Measurements from ENCODE around the gene GPR108.
"Not testable (repeated sequence)": the region's sequence is repeated elsewhere in the genome, so short reads cannot be mapped to it uniquely, and the experiment has no call there.

GPR108 gene

GRCh38 chr19:6737284-6737872, at the start of gene GPR108:
Gene GPR108, minus strand, starts transcription at chr19:6737580. Its CDS starts 4 bp downstream, at chr19:6737576.
- peak; percentile 98 to 99 for DNase-seq (ENCODE audit: low read depth in 2 of 2)

DNA sequence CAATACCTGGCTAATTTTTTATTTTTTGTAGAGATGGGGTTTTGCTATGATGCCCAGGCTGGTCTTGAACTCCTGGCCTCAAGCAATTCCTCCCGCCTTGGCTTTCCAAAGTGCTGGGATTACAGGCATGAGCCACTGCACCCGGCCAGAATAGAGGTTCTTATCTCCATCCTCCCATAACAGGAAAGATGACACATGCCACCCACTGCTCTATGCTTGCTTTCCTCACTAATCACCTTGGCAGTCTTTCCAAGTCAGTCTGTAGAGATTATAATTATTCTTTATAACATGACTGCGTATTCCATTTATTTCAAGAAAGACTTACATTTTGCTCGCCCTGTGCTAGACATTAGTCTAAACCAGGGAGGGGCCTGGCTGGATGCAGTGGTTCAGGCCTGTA, 41.8 kb upstream of the GPR108 start:
- no peak for DNase-seq (ENCODE audit: low read depth in 2 of 2)

DNA sequence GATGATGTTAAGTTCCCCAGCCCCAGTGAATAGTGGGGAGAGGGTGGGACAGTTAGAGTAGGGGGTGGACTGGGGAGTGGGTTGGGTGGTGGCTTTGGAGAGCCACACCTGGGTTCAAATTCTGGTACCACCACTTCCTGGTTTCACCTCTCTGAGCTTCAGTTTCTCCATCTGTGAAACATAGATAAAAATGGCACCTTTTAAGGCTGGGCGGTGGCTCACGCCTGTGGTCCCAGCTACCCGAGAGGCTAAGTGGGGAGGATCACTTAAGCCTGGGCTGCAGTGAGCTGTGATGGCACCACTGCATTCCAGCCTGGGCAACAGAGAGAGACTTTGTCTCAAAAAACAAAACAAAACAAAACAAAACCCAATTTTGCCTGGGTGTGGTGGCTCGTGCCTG, 41.0 kb upstream of the GPR108 start:
- DNase-seq (ENCODE audit: low read depth in 2 of 2), result no peak

- DNase-seq (ENCODE audit: low read depth in 2 of 2), result no peak
These were observed 40.1 kb upstream of the GPR108 start for GRCh38 chr19:6777434-6777833.

- DNase-seq (ENCODE audit: low read depth in 2 of 2), result no peak
These were observed 39.6 kb upstream of the GPR108 start for GRCh38 chr19:6776999-6777398.

GRCh38 chr19:6776045-6776444, 38.7 kb upstream of the GPR108 start:
- not testable (repeated sequence) for DNase-seq (ENCODE audit: low read depth in 2 of 2)

DNA sequence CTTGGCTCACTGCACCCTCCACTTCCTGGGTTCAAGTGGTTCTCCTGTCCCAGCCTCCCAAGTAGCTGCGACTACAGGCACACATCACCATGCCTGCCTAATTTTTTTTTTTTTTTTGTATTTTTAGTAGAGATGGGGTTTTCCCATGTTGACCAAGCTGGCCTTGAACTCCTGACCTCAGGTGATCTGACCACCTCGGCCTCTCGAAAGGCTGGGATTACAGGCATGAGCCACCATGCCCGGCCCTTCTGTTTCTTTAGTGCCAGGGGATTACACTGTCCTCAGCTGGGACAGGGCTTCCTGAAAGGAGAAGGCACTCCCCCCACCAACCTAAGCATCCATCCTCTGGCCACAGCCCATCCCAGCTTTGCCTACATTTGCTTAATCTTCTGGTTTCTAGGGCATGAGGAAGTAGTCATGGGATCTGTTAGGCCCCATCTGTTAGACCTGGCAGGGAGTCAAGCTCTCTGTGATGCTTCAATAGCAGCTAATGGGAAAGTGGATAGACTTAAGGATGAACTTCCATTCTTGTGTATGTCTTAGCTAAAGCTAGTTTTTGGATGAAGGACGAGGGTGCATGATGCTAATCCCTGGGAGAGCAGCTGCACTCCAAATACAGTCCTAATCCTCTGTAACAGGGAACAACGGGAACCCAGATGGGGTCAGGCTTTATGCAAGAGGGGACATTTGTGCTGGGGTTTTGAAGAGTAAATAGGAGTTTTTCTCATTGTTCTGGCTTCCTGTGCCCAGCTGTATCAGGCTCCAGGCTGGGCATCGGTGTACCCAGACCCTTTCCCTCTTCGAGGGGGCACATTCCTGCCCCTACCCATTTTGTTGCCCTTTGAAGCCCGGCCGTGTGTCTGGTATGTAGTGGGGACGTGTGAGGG, 37.7 kb upstream of the GPR108 start:
- DNase-seq (ENCODE audit: low read depth in 2 of 2), result no peak

- DNase-seq (ENCODE audit: low read depth in 2 of 2), result no peak
These were observed 36.0 kb upstream of the GPR108 start for GRCh38 chr19:6773323-6773931.

- no peak for DNase-seq (ENCODE audit: low read depth in 2 of 2)
These were observed 35.5 kb upstream of the GPR108 start for GRCh38 chr19:6772866-6773322.

DNA sequence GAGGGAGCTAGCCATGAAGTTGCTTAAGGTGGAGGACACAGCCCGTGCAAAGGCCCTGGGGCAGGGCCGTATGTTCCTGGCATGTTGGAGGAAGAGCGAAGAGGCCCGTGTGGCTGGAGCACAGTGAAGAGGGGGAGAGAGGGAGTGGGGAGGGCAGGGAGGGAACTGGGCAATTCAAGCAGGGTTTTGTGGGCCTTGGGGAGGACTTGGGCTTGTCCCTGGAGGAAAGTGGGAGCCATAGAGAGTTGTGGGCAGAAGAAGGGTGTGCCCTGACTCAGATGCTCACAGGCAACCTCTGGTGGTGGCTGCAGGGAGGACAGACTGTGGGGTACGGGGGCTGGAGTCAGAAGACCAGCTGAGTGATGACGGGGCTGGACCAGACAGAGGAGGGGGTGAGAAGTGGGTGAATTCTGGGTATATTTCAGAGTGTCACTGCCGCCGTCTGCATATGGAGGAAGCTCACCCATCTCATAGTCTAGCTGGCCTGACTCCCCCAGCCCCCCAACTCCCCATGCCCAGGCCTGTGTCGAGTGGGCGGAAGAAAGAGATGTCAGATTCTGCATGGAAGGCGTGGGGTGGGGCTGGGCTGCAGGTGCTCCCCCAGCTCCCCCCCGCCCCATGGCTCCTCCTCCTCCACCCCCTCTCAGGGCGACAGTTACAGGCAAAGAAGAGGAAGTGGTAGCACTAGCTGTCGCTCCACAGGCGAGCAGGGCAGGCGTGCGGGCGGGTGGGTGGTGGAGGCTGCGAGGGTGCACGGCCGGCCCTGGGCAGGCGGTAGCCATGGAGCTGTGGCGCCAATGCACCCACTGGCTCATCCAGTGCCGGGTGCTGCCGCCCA, 34.9 kb upstream of the GPR108 start, which contains the start of gene VAV1:
VAV1 (plus strand) TSS at position 681 of the 838 bp plus-strand sequence; CDS start at position 781, 100 bp downstream.
- DNase-seq (ENCODE audit: low read depth in 2 of 2), result peak; percentile 59 to 66

- not testable (repeated sequence) for DNase-seq (ENCODE audit: low read depth in 2 of 2)
These were observed 34.3 kb upstream of the GPR108 start for GRCh38 chr19:6771648-6772027.

GRCh38 chr19:6769006-6769619, 31.7 kb upstream of the GPR108 start:
- DNase-seq (ENCODE audit: low read depth in 2 of 2), result no peak

- no peak for DNase-seq (ENCODE audit: low read depth in 2 of 2)
These were observed 30.9 kb upstream of the GPR108 start for GRCh38 chr19:6768236-6768785.

- peak; percentile 85 to 88 for DNase-seq (ENCODE audit: low read depth in 2 of 2)
These were observed 30.2 kb upstream of the GPR108 start, which contains the start of gene SH2D3A for GRCh38 chr19:6767357-6768235. Gene SH2D3A, minus strand, starts transcription at chr19:6767435. Its CDS starts 3,687 bp downstream, at chr19:6763748.

DNA sequence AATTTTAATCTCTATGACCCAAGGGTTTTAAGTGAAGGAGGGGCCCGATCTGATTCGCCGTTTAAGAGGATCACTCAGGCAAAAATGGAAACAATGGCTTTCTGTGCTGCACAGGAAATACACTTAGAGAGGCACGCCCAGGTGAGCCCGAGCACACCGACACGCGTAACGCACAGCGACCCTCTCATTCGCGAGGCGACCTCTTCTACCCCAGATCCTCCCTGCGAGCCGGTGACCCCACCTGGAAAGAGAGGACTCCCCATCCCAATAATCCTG, 29.6 kb upstream of the GPR108 start:
- peak in 1 of 2 donors; percentile 27 for DNase-seq (ENCODE audit: low read depth in 2 of 2)

GRCh38 chr19:6766357-6767080, 29.1 kb upstream of the GPR108 start:
- DNase-seq (ENCODE audit: low read depth in 2 of 2), result no peak

DNA sequence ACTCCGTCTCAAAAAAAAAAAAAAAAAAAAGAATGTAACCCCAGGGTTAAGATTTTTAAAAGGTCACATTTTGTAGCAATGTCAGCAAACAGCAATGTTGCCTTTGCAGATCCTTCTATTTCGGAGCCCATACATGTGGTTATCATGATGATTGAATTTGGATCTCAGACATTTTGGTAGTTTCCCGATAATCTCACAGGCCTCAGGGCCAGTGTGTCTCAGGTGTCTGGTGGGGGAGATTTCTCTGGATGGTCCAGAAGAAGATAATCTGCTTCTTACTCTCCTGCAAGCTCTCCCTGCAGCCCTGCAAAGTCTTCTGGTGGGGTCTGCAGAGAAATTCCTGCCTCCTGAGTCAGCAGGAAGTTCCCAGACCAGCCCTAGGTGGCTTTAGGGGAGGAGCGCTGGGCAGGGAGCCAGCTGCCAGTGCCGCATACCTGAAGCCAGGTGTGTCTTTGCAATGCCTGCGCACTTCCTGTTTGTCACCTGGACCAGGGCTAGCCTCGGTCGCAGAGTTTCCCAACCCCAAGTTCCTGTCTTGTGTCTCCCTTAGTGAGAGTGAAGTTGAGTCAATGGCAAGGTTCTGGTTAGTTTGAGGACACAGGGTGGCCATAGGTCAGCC, 28.5 kb upstream of the GPR108 start:
- DNase-seq (ENCODE audit: low read depth in 2 of 2), result no peak

DNA sequence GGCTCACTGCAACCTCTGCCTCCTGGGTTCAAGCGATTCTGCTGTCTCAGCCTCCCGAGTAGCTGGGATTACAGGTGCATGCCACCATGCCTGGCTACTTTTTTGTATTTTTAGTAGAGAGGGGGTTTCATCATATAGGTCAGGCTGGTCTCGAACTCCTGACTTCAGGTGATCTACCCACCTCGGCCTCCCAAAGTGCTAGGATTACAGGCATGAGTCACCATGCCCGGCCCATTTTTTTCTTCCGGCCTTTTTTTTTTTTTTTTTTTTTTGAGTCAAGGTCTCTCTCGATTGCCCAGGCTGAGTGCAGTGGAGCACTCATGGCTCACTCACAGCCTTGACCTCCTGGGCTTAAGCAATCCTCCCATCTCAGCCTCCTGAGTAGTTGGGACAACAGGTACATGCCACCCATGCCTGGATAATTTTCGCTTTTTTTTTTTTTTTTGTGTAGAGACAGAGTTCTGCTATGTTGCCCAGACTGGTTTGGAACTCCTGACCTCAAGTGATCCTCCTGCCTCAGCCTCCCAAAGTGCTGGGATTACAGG, 24.9 kb upstream of the GPR108 start:
- not testable (repeated sequence) for DNase-seq (ENCODE audit: low read depth in 2 of 2)
